ENCODE results near the gene TMEM186.

DNA sequence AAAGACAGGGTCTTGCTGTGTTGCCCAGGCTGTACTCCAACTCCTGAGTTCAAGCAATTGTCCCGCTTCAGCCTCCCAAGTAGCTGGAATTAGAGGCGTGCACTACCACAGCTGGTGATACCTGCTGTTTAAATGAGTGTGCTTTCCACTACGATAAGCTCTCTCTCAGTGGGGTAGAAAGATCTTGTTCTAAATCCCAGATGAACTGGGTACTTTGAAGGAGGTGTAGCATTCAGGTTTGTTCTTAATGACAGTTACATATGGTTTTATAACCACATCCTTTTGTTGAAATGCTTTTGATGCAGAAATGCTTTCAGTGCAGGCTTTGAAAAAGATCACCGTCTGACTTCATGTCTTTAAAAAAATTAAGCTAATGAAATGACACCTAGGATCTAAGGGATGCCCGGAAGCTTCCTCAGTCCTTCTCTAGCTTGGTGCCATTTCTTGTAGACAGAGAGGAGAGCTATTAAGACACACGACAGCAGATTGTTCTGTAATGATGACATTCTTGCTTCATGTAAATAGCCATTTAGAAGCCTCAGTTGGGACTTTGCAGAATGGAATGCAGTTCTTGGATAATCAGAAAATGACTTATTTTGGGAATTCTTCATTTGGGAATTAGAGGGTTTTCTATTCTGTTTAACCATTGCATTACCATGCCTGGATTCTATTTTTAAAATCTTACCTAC lies 19.7 kb upstream of the TMEM186 start:
- TF ChIP-seq, protein P1, sequence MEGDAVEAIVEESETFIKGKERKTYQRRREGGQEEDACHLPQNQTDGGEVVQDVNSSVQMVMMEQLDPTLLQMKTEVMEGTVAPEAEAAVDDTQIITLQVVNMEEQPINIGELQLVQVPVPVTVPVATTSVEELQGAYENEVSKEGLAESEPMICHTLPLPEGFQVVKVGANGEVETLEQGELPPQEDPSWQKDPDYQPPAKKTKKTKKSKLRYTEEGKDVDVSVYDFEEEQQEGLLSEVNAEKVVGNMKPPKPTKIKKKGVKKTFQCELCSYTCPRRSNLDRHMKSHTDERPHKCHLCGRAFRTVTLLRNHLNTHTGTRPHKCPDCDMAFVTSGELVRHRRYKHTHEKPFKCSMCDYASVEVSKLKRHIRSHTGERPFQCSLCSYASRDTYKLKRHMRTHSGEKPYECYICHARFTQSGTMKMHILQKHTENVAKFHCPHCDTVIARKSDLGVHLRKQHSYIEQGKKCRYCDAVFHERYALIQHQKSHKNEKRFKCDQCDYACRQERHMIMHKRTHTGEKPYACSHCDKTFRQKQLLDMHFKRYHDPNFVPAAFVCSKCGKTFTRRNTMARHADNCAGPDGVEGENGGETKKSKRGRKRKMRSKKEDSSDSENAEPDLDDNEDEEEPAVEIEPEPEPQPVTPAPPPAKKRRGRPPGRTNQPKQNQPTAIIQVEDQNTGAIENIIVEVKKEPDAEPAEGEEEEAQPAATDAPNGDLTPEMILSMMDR (conservative IDR thresholded peaks at IDR 0.05) = no peak
- no peak for TF ChIP-seq EZH2 (IDR thresholded peaks at IDR 0.05; ENCODE audit: low read depth)

Data from PC-9 (cell line).